Smooth muscle cell (in vitro differentiated cells): ENCODE results near the gene HUS1. TPM values are rescaled to one million over a fixed set of nuclear protein-coding genes. Genes with fewer than 3 reads are reported as not detected.

Experiments
- DNase-seq: peaks from one replicate; lab custom pipeline; 2025; ENCODE audit not compliant: unreplicated experiment; lab: John Stamatoyannopoulos, UW
- H2AFZ ChIP-seq: fragments of 200-600 bp; sonication (generic); 2 replicates; pipeline ENCODE4 v1.6.0; 2016; ENCODE audit warnings: antibody characterized with exemption, low read depth, mild to moderate bottlenecking
- H3F3A ChIP-seq: fragments of 200-600 bp; sonication (generic); 2 replicates; pipeline ENCODE4 v1.6.0; 2017; ENCODE audit warnings: antibody characterized with exemption, low read depth
- H3K27ac ChIP-seq: fragments of 200-600 bp; sonication (generic); 2 replicates; pipeline ENCODE4 v1.5.1; 2016; ENCODE audit warnings: low read depth, mild to moderate bottlenecking
- H3K27me3 ChIP-seq: fragments of 200-600 bp; sonication (generic); 2 replicates; pipeline ENCODE4 v1.6.1; 2016; ENCODE audit warnings: low read depth, mild to moderate bottlenecking
- H3K36me3 ChIP-seq: fragments of 200-600 bp; sonication (generic); 2 replicates; pipeline ENCODE4 v1.5.1; 2016; ENCODE audit warnings: low read depth
- H3K4me1 ChIP-seq: fragments of 200-600 bp; sonication (generic); 2 replicates; pipeline ENCODE4 v1.5.1; 2016; ENCODE audit warnings: low read depth
- H3K4me2 ChIP-seq: fragments of 200-600 bp; sonication (generic); 2 replicates; pipeline ENCODE4 v1.6.0; 2016; ENCODE audit warnings: mild to moderate bottlenecking
- H3K4me3 ChIP-seq: fragments of 200-600 bp; sonication (generic); 2 replicates; pipeline ENCODE4 v1.5.1; 2016; ENCODE audit warnings: mild to moderate bottlenecking
- H3K79me2 ChIP-seq: fragments of 200-600 bp; sonication (generic); 2 replicates; pipeline ENCODE4 v1.6.0; 2016; ENCODE audit warnings: low read depth, mild to moderate bottlenecking
- H3K9ac ChIP-seq: fragments of 200-600 bp; sonication (generic); 2 replicates; pipeline ENCODE4 v1.6.0; 2016; ENCODE audit warnings: low read depth
- H3K9me3 ChIP-seq: fragments of 200-600 bp; sonication (generic); replicated peaks from 2 replicates; pipeline ENCODE4 v1.5.1; 2016; ENCODE audit warnings: low read depth
- H4K20me1 ChIP-seq: fragments of 200-600 bp; sonication (generic); 2 replicates; pipeline ENCODE4 v1.6.0; 2016; ENCODE audit warnings: low read depth
- CTCF ChIP-seq: fragments of 200-600 bp; sonication (generic); IDR thresholded peaks from 2 replicates; pipeline ENCODE4 v1.5.1; 2017; ENCODE audit warnings: borderline replicate concordance, mild to moderate bottlenecking, antibody characterized with exemption; ENCODE audit not compliant: insufficient read depth, poor library complexity, severe bottlenecking
- WGBS: methylation state at CpG from one replicate; pipeline ENCODE4 v1.1.7; 2016; ENCODE audit warnings: low lambda C conversion rate; 5-methylcytosine and 5-hydroxymethylcytosine counted together
- polyA plus RNA-seq: library from polyadenylated mRNA; unstranded; fragments of >200 nt; fragmentation: Nextera tagmentation; extraction: Ambion mirVana; gene quantifications from 2 replicates; pipeline ENCODE4 v1.2.1, GENCODE V29; 2016
- total RNA-seq: library from RNA; depleted of rRNA; stranded (reverse); fragments of >200 nt; gene quantifications from 2 replicates; pipeline ENCODE4 v1.2.3, GENCODE V29; 2014

Gene HUS1
- total RNA-seq, result 35.8 and 39.1 TPM in 2 replicates
- polyA plus RNA-seq, result 13.2 and 17.4 TPM in 2 replicates

- Histone ChIP-seq H3K9me3 (no peaks in the 10 kb centered on the region), H3K4me3 (peak within 1 kb of the TSS; percentile 85), H3K9ac (peak within 1 kb of the TSS; percentile 88), H3K4me1 (peaks cover 8% of the 10 kb centered on the region), H4K20me1 (no peaks in the 10 kb centered on the region), H3F3A (peaks cover 10% of the 10 kb centered on the region), H3K4me2 (peak within 1 kb of the TSS; percentile 100), H3K27ac (peak within 1 kb of the TSS; percentile 67), H3K27me3 (no peaks in the 10 kb centered on the region), H2AFZ (peak within 1 kb of the TSS; percentile 80), H3K79me2 (peaks cover 9% of the 10 kb centered on the region), H3K36me3 (peaks cover 11% of the 10 kb centered on the region)
- peak; percentile 57 for DNase-seq
- TF ChIP-seq CTCF, result no peak
- WGBS, result 2% methylated on average over 62 of the region's 62 CpGs
These were observed at the start of gene HUS1 for GRCh38 chr7:47979145-47979831. TSS of gene HUS1 (minus strand) at chr7:47979615. CDS start at chr7:47979519, 96 bp downstream.

GRCh38 chr7:48028938-48029337 lies 49.5 kb upstream of the HUS1 start, which contains the start of gene SUN3:
TSS of gene SUN3 (minus strand) at chr7:48029107. CDS start at chr7:48028938, 169 bp downstream.
- no peaks in the 10 kb centered on the region for H3K9me3 ChIP-seq
- H3K36me3 ChIP-seq, result no peaks in the 10 kb centered on the region
- H3K4me1 ChIP-seq, result no peaks in the 10 kb centered on the region
- no peak within 1 kb of the TSS for H2AFZ ChIP-seq
- no peaks in the 10 kb centered on the region for H3K79me2 ChIP-seq
- no peaks in the 10 kb centered on the region for H4K20me1 ChIP-seq
- TF ChIP-seq CTCF, result no peak
- no peak within 1 kb of the TSS for H3K27ac ChIP-seq
- H3K4me3 ChIP-seq, result no peak within 1 kb of the TSS
- H3K9ac ChIP-seq, result no peak within 1 kb of the TSS
- H3F3A ChIP-seq, result no peaks in the 10 kb centered on the region
- WGBS, result 86% methylated on average over 6 of the region's 6 CpGs
- peaks cover 8% of the 10 kb centered on the region for H3K27me3 ChIP-seq
- H3K4me2 ChIP-seq, result no peak within 1 kb of the TSS
- DNase-seq, result no peak

GRCh38 chr7:48025624-48026023 lies 46.2 kb upstream of the HUS1 start:
- WGBS, result 70% methylated on average over 5 of the region's 5 CpGs
- no peaks in the 10 kb centered on the region for H3K9me3 ChIP-seq

More at GRCh38 chr7:48025624-48026023, 46.2 kb upstream of the HUS1 start:
- Histone ChIP-seq H3K36me3 (no peaks in the 10 kb centered on the region), H3K4me1 (no peaks in the 10 kb centered on the region), H3K79me2 (no peaks in the 10 kb centered on the region), H4K20me1 (no peaks in the 10 kb centered on the region), H3K9ac (no peak overlapping the region), H2AFZ (no peak overlapping the region), H3F3A (no peaks in the 10 kb centered on the region), H3K27me3 (no peaks in the 10 kb centered on the region), H3K4me2 (no peak overlapping the region), H3K27ac (no peak overlapping the region), H3K4me3 (no peak overlapping the region)
- no peak for DNase-seq
- no peak for TF ChIP-seq CTCF
